ENCODE results near the gene RNF26. TPM values are rescaled to one million over a fixed set of nuclear protein-coding genes. Genes with fewer than 3 reads are reported as not detected.

RNF26 gene
- total RNA-seq, 2 donors from 2014 or later: 22.9 to 46.6 TPM

DNA sequence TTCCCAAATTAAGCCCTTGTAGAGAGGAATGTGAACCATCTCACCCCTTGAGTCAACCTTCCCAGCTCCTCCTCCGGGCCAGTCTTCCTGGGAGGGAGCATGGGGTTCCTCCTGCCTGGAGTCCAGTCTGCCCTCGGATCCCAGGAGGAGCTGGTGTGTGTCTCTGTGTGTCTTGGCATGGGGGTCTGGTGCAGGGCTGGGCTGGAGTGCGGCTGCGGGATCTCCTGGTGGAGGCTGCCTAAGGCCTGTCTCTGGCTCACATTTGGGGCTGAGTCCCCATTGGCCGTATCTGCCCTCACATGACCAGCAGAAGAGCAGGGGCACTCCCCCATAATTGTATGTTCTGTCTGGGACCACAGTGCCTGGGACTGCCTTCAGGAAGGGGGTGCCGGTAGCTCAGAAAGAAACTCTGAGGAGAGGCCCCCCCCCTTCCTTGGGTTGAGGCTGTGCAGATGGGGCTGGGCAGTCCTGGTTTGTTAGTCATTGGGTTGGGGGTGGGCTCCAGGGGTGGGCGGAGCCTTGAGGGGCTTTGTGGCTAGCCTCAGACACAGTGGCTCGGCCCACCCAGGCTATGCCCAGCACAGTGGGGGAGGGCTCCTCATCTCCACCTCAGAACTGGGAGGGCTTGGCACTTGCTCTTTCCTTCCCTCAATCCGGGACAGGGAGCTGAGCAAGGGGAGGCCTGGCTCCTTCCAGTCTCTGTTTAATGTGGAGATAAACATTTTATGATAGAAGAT, 3.4 kb downstream of the RNF26 start:
- H3K27me3 ChIP-seq: peaks cover 18% of the 10 kb centered on the region
- H3K4me1 ChIP-seq: peaks cover 22% of the 10 kb centered on the region
- H3K9ac ChIP-seq (ENCODE audit: low read depth in 2 of 2, low read length in 2 of 2): peak overlapping the region in 1 of 2 donors; percentile 37
- TF ChIP-seq, protein P1, sequence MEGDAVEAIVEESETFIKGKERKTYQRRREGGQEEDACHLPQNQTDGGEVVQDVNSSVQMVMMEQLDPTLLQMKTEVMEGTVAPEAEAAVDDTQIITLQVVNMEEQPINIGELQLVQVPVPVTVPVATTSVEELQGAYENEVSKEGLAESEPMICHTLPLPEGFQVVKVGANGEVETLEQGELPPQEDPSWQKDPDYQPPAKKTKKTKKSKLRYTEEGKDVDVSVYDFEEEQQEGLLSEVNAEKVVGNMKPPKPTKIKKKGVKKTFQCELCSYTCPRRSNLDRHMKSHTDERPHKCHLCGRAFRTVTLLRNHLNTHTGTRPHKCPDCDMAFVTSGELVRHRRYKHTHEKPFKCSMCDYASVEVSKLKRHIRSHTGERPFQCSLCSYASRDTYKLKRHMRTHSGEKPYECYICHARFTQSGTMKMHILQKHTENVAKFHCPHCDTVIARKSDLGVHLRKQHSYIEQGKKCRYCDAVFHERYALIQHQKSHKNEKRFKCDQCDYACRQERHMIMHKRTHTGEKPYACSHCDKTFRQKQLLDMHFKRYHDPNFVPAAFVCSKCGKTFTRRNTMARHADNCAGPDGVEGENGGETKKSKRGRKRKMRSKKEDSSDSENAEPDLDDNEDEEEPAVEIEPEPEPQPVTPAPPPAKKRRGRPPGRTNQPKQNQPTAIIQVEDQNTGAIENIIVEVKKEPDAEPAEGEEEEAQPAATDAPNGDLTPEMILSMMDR (IDR thresholded peaks at IDR 0.05): no peak
- intact Hi-C loops (cut with DNase I): no loop called here
- peak overlapping the region; percentile 4 for H3K27ac ChIP-seq
- no peak overlapping the region for H3K4me3 ChIP-seq
- H3K9me3 ChIP-seq: no peaks in the 10 kb centered on the region
- DNase-seq: no peak
- H3K36me3 ChIP-seq: no peaks in the 10 kb centered on the region

DNA sequence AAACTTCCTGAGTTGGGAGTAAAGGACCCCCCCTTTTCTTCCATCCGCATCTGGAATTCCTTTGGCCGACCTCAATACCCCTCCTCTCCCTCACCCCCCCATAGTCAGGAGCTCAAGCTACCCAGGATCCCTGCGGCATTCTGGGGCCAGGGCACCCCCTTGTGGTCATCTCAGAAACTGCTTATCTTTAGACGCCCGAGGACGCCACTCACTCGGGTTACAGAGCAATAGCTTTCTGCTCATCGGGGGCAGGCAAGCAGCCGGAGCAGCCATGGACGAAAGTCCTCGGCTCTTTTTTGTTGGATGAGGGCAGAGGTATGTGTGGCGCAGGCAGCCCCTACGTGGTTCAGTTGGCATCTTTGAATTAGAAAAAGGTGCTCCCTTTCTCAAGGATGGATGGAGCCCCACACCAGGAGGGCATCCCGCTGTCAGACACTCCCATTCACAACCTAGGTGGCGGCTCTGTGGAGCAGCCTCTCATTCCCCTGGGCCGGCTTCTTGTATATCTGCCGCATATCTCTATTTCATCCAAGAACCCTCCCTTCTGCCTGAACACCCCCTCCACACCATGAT, 4.1 kb downstream of the RNF26 start:
- H3K9me3 ChIP-seq: no peaks in the 10 kb centered on the region
- no peak overlapping the region for H3K9ac ChIP-seq (ENCODE audit: low read depth in 2 of 2, low read length in 2 of 2)
- TF ChIP-seq, protein P1 (IDR thresholded peaks at IDR 0.05): peak; percentile 63
- peak; percentile 82 for DNase-seq
- intact Hi-C loops (cut with DNase I): no loop called here
- H3K27me3 ChIP-seq: peaks cover 18% of the 10 kb centered on the region
- H3K4me3 ChIP-seq: no peak overlapping the region
- H3K36me3 ChIP-seq: no peaks in the 10 kb centered on the region
- H3K4me1 ChIP-seq: peaks cover 22% of the 10 kb centered on the region
- H3K27ac ChIP-seq: peak overlapping the region; percentile 28

DNA sequence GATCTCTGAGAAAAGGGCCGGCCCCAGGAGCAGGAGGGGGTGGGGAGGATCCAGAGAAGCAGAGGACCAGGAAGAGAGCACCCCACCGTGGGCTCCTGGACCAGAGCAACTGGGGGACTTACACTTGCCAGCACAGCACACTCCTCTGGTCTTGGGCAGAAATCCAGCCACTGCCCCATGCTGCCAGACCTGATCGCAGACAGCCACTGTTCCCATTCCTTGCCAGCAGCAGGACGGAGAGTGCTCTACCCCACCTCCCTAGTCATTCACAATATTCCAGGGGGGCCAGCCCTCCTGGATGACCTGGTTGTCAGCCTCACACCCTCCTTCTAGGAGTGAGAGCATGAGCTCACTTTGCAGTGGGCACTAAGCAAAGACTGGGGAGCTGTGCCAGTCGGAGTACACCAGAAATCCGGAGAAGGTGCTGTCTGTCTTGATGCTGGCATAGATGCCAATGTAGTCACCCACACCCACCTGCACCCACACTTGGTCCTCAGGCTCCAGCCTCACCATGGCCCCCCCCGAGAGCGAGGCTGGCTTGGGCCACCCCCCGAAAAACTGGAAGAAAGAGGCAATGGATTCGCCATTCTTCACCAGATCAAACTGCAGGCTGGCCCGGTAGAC, 4.8 kb downstream of the RNF26 start:
- peak overlapping the region; percentile 34 for H3K4me3 ChIP-seq
- peaks cover 18% of the 10 kb centered on the region for H3K27me3 ChIP-seq
- peak overlapping the region; percentile 48 to 75 for H3K9ac ChIP-seq (ENCODE audit: low read depth in 2 of 2, low read length in 2 of 2)
- TF ChIP-seq, protein P1 (IDR thresholded peaks at IDR 0.05): no peak
- H3K36me3 ChIP-seq: no peaks in the 10 kb centered on the region
- H3K4me1 ChIP-seq: peaks cover 22% of the 10 kb centered on the region
- intact Hi-C loops (cut with DNase I): no loop called here
- peak overlapping the region; percentile 68 for H3K27ac ChIP-seq
- DNase-seq: no peak
- no peaks in the 10 kb centered on the region for H3K9me3 ChIP-seq

DNA sequence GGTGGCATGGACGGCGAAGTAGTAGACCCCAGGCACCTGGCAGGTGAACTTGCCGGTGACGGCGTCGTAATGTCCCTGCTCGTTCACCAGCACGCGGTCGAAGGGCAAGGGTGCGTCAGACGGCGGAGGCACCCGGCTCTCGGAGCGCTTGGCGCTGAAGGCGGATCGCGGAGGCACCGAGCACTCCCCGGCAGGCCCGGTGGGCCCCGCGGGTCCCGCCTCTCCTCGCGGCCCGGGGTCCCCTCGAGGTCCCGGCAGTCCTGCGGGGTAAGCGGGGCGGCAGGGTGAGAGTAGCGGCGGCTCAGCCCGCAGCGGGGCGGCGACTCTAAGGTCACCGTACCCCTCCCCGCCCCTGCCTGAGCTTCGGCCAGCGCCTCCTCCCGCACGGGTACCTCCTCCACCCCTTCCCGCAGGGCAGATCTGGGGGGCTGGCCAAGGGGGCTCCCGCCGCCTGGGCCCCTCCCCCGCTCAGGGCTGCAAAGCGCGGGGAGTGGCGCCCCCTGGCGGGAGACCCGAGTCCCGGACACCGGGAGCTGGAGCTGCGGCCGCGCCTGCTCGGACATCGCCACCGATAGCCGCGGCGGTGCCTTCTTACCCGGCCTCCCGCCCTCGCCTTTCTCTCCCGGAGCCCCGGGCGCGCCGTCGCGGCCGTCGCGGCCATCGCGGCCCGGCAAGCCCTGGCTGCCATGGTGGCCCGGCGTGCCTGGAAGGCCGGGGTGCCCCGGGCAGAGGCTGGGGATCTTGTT, 5.4 kb downstream of the RNF26 start:
- intact Hi-C loops (cut with DNase I): no loop called here
- Histone ChIP-seq H3K4me3 (peak overlapping the region; percentile 34), H3K36me3 (no peaks in the 10 kb centered on the region), H3K9me3 (no peaks in the 10 kb centered on the region), H3K4me1 (peaks cover 22% of the 10 kb centered on the region), H3K27ac (peak overlapping the region; percentile 68), H3K27me3 (peaks cover 18% of the 10 kb centered on the region), H3K9ac (ENCODE audit: low read depth in 2 of 2, low read length in 2 of 2) (peak overlapping the region; percentile 61 to 75)
- TF ChIP-seq, protein P1 (IDR thresholded peaks at IDR 0.05): peak; percentile 86
- DNase-seq: peak; percentile 71
